ENCODE measurements around the gene GJC2. TPM values are rescaled to one million over a fixed set of nuclear protein-coding genes. Genes with fewer than 3 reads are reported as not detected.

GJC2 gene
- total RNA-seq, 4 donors from 2014 or later: 0.20 to 7.1 (median 1.4) TPM

GRCh38 chr1:228154021-228154669 lies 4.4 kb downstream of the GJC2 start:
- no peaks in the 10 kb centered on the region for H3K9me3 ChIP-seq
- H3K4me1 ChIP-seq: peaks cover 5 to 26% (median 22%) of the 10 kb centered on the region in 4 donors
- H3K36me3 ChIP-seq: no peaks in the 10 kb centered on the region
- no peak overlapping the region for H3K4me3 ChIP-seq
- TF ChIP-seq CTCF (IDR thresholded peaks at IDR 0.05): no peak
- no peak overlapping the region for H3K27ac ChIP-seq
- WGBS, 2 donors (ENCODE audit: low coverage in 1 of 2): 77 to 86% methylated on average over 3 to 11 of the region's 11 CpGs
- intact Hi-C loops (cut with DNase I; ENCODE audit: low total_unique reads): no loop called here
- no peaks in the 10 kb centered on the region for H3K27me3 ChIP-seq
- no peak for DNase-seq
- in situ Hi-C loops (cut with MboI; ENCODE audit: low pct_ligation_motif_present in 1 of 4, low pct_unique_long_range_greater_than_20kb in 1 of 4, low sequenced_read_pairs in 3 of 4): no loop called here

GRCh38 chr1:228154670-228155571 lies 5.2 kb downstream of the GJC2 start:
- TF ChIP-seq POLR2AphosphoS5 (IDR thresholded peaks at IDR 0.05) (no peak), EP300 (IDR thresholded peaks at IDR 0.05; ENCODE audit: low read depth) (no peak), POLR2A (IDR thresholded peaks at IDR 0.05) (no peak), CTCF (IDR thresholded peaks at IDR 0.05) (no peak)
- no peak overlapping the region for H3K27ac ChIP-seq
- DNase-seq: no peak
- WGBS, 2 donors (ENCODE audit: low coverage in 1 of 2): 80 to 83% methylated on average over 3 to 20 of the region's 20 CpGs
- no peaks in the 10 kb centered on the region for H3K9me3 ChIP-seq
- peaks cover 5 to 18% (median 15%) of the 10 kb centered on the region in 4 donors for H3K4me1 ChIP-seq
- intact Hi-C loops (cut with DNase I; ENCODE audit: low total_unique reads): no loop called here
- no peaks in the 10 kb centered on the region for H3K27me3 ChIP-seq
- no peaks in the 10 kb centered on the region for H3K36me3 ChIP-seq
- in situ Hi-C loops (cut with MboI; ENCODE audit: low pct_ligation_motif_present in 1 of 4, low pct_unique_long_range_greater_than_20kb in 1 of 4, low sequenced_read_pairs in 3 of 4): no loop called here
- no peak overlapping the region for H3K4me3 ChIP-seq

- TF ChIP-seq POLR2A (IDR thresholded peaks at IDR 0.05): no peak
- no peak for TF ChIP-seq CTCF (IDR thresholded peaks at IDR 0.05)
- no peaks in the 10 kb centered on the region for H3K9me3 ChIP-seq
- in situ Hi-C loops (cut with MboI; ENCODE audit: low pct_ligation_motif_present in 1 of 4, low pct_unique_long_range_greater_than_20kb in 1 of 4, low sequenced_read_pairs in 3 of 4) (no loop called here), intact Hi-C loops (cut with DNase I; ENCODE audit: low total_unique reads) (no loop called here)
- H3K36me3 ChIP-seq: no peaks in the 10 kb centered on the region
- H3K4me1 ChIP-seq: peaks cover 5 to 11% (median 8%) of the 10 kb centered on the region in 4 donors
- no peaks in the 10 kb centered on the region for H3K27me3 ChIP-seq
- 90% methylated on average over 16 of the region's 16 CpGs; no CpG with 5 or more reads in 1 of the 2 donors for WGBS, 2 donors (ENCODE audit: low coverage in 1 of 2)
- no peak overlapping the region for H3K4me3 ChIP-seq
- DNase-seq: no peak
- no peak overlapping the region for H3K27ac ChIP-seq
Observed at GRCh38 chr1:228155596-228156514, 6.1 kb downstream of the GJC2 start.

GRCh38 chr1:228156515-228156881 lies 6.8 kb downstream of the GJC2 start:
- intact Hi-C loops (cut with DNase I; ENCODE audit: low total_unique reads) (no loop called here), in situ Hi-C loops (cut with MboI; ENCODE audit: low pct_ligation_motif_present in 1 of 4, low pct_unique_long_range_greater_than_20kb in 1 of 4, low sequenced_read_pairs in 3 of 4) (no loop called here)
- no peak overlapping the region for H3K27ac ChIP-seq
- H3K36me3 ChIP-seq: no peaks in the 10 kb centered on the region
- no peak for TF ChIP-seq POLR2AphosphoS5 (IDR thresholded peaks at IDR 0.05)
- no peak for TF ChIP-seq POLR2A (IDR thresholded peaks at IDR 0.05)
- TF ChIP-seq CTCF (IDR thresholded peaks at IDR 0.05): no peak
- TF ChIP-seq EP300 (IDR thresholded peaks at IDR 0.05; ENCODE audit: low read depth): no peak
- no peaks in the 10 kb centered on the region for H3K9me3 ChIP-seq
- H3K27me3 ChIP-seq: no peaks in the 10 kb centered on the region
- no peak for DNase-seq
- H3K4me1 ChIP-seq: peaks cover 0 to 5% (median 2%) of the 10 kb centered on the region in 4 donors
- H3K4me3 ChIP-seq: no peak overlapping the region
- WGBS, 2 donors (ENCODE audit: low coverage in 1 of 2): 85% methylated on average over 9 of the region's 9 CpGs; no CpG with 5 or more reads in 1 of the 2 donors
